ENCODE measurements around the gene VTI1A.

Gene VTI1A

GRCh38 chr10:112679392-112679791 lies 232.4 kb downstream of the VTI1A start:
- no peaks in the 10 kb centered on the region for H3K9me3 Mint-ChIP-seq
- H3K4me1 Mint-ChIP-seq (ENCODE audit: low read depth) = no peaks in the 10 kb centered on the region

GRCh38 chr10:112680586-112680985 lies 233.6 kb downstream of the VTI1A start:
- H3K4me1 Mint-ChIP-seq (ENCODE audit: low read depth) = no peaks in the 10 kb centered on the region
- no peak overlapping the region for H3K27ac Mint-ChIP-seq

More at GRCh38 chr10:112679392-112679791, 232.4 kb downstream of the VTI1A start:
- Mint-ChIP-seq H3K27me3 (ENCODE audit: low read depth) (no peaks in the 10 kb centered on the region), H3K27ac (no peak overlapping the region), H3K36me3 (ENCODE audit: low read depth) (no peaks in the 10 kb centered on the region), H3K4me3 (no peak overlapping the region)

GRCh38 chr10:112687647-112688046 lies 240.6 kb downstream of the VTI1A start:
- Mint-ChIP-seq H3K36me3 (ENCODE audit: low read depth) (peaks cover 1% of the 10 kb centered on the region), H3K4me3 (no peak overlapping the region), H3K27ac (no peak overlapping the region), H3K4me1 (ENCODE audit: low read depth) (no peaks in the 10 kb centered on the region), H3K27me3 (ENCODE audit: low read depth) (no peaks in the 10 kb centered on the region), H3K9me3 (no peaks in the 10 kb centered on the region)

More at GRCh38 chr10:112680586-112680985, 233.6 kb downstream of the VTI1A start:
- Mint-ChIP-seq H3K4me3 (no peak overlapping the region), H3K27me3 (ENCODE audit: low read depth) (no peaks in the 10 kb centered on the region), H3K9me3 (no peaks in the 10 kb centered on the region), H3K36me3 (ENCODE audit: low read depth) (no peaks in the 10 kb centered on the region)

- no peaks in the 10 kb centered on the region for H3K4me1 Mint-ChIP-seq (ENCODE audit: low read depth)
- no peak overlapping the region for H3K4me3 Mint-ChIP-seq
- no peaks in the 10 kb centered on the region for H3K27me3 Mint-ChIP-seq (ENCODE audit: low read depth)
- H3K9me3 Mint-ChIP-seq = no peaks in the 10 kb centered on the region
- no peak overlapping the region for H3K27ac Mint-ChIP-seq
- H3K36me3 Mint-ChIP-seq (ENCODE audit: low read depth) = peaks cover 1% of the 10 kb centered on the region
Observed at GRCh38 chr10:112689327-112690072, 242.5 kb downstream of the VTI1A start.

- H3K27me3 Mint-ChIP-seq (ENCODE audit: low read depth) = no peaks in the 10 kb centered on the region
- no peaks in the 10 kb centered on the region for H3K9me3 Mint-ChIP-seq
- no peak overlapping the region for H3K4me3 Mint-ChIP-seq
- no peaks in the 10 kb centered on the region for H3K4me1 Mint-ChIP-seq (ENCODE audit: low read depth)
- no peaks in the 10 kb centered on the region for H3K36me3 Mint-ChIP-seq (ENCODE audit: low read depth)
- no peak overlapping the region for H3K27ac Mint-ChIP-seq
Observed at GRCh38 chr10:112695539-112695938, 248.5 kb downstream of the VTI1A start.

- H3K27me3 Mint-ChIP-seq (ENCODE audit: low read depth) = no peaks in the 10 kb centered on the region
- no peak overlapping the region for H3K27ac Mint-ChIP-seq
- no peaks in the 10 kb centered on the region for H3K4me1 Mint-ChIP-seq (ENCODE audit: low read depth)
- peaks cover under 1% of the 10 kb centered on the region for H3K36me3 Mint-ChIP-seq (ENCODE audit: low read depth)
- H3K4me3 Mint-ChIP-seq = no peak overlapping the region
- H3K9me3 Mint-ChIP-seq = no peaks in the 10 kb centered on the region
Observed at GRCh38 chr10:112696592-112696991, 249.6 kb downstream of the VTI1A start.

- no peak overlapping the region for H3K4me3 Mint-ChIP-seq
- H3K36me3 Mint-ChIP-seq (ENCODE audit: low read depth) = peaks cover 3% of the 10 kb centered on the region
- H3K27me3 Mint-ChIP-seq (ENCODE audit: low read depth) = no peaks in the 10 kb centered on the region
- no peaks in the 10 kb centered on the region for H3K4me1 Mint-ChIP-seq (ENCODE audit: low read depth)
- no peak overlapping the region for H3K27ac Mint-ChIP-seq
- H3K9me3 Mint-ChIP-seq = no peaks in the 10 kb centered on the region
Observed at GRCh38 chr10:112698133-112698817, 251.3 kb downstream of the VTI1A start.

- Mint-ChIP-seq H3K4me1 (ENCODE audit: low read depth) (no peaks in the 10 kb centered on the region), H3K27me3 (ENCODE audit: low read depth) (no peaks in the 10 kb centered on the region), H3K27ac (no peak overlapping the region), H3K9me3 (no peaks in the 10 kb centered on the region), H3K36me3 (ENCODE audit: low read depth) (peaks cover 3% of the 10 kb centered on the region), H3K4me3 (no peak overlapping the region)
Observed at GRCh38 chr10:112698818-112699164, 251.8 kb downstream of the VTI1A start.

- H3K4me3 Mint-ChIP-seq = no peak overlapping the region
- H3K27ac Mint-ChIP-seq = no peak overlapping the region
- H3K36me3 Mint-ChIP-seq (ENCODE audit: low read depth) = peaks cover 3% of the 10 kb centered on the region
- no peaks in the 10 kb centered on the region for H3K9me3 Mint-ChIP-seq
- no peaks in the 10 kb centered on the region for H3K4me1 Mint-ChIP-seq (ENCODE audit: low read depth)
- no peaks in the 10 kb centered on the region for H3K27me3 Mint-ChIP-seq (ENCODE audit: low read depth)
Observed at GRCh38 chr10:112700215-112700671, 253.2 kb downstream of the VTI1A start.

- Mint-ChIP-seq H3K4me1 (ENCODE audit: low read depth) (no peaks in the 10 kb centered on the region), H3K9me3 (no peaks in the 10 kb centered on the region), H3K4me3 (no peak overlapping the region), H3K27ac (no peak overlapping the region), H3K36me3 (ENCODE audit: low read depth) (peaks cover 3% of the 10 kb centered on the region), H3K27me3 (ENCODE audit: low read depth) (no peaks in the 10 kb centered on the region)
Observed at GRCh38 chr10:112701211-112701877, 254.3 kb downstream of the VTI1A start.

- Mint-ChIP-seq H3K9me3 (no peaks in the 10 kb centered on the region), H3K27me3 (ENCODE audit: low read depth) (no peaks in the 10 kb centered on the region), H3K36me3 (ENCODE audit: low read depth) (peaks cover 3% of the 10 kb centered on the region), H3K27ac (no peak overlapping the region), H3K4me3 (no peak overlapping the region), H3K4me1 (ENCODE audit: low read depth) (no peaks in the 10 kb centered on the region)
Observed at GRCh38 chr10:112701878-112702255, 254.9 kb downstream of the VTI1A start.

GRCh38 chr10:112706577-112706976 lies 259.6 kb downstream of the VTI1A start:
- H3K9me3 Mint-ChIP-seq = no peaks in the 10 kb centered on the region
- H3K36me3 Mint-ChIP-seq (ENCODE audit: low read depth) = peaks cover 5% of the 10 kb centered on the region
- H3K27ac Mint-ChIP-seq = no peak overlapping the region
- no peak overlapping the region for H3K4me3 Mint-ChIP-seq
- H3K4me1 Mint-ChIP-seq (ENCODE audit: low read depth) = no peaks in the 10 kb centered on the region
- H3K27me3 Mint-ChIP-seq (ENCODE audit: low read depth) = no peaks in the 10 kb centered on the region

GRCh38 chr10:112708461-112708860 lies 261.4 kb downstream of the VTI1A start:
- H3K4me3 Mint-ChIP-seq = no peak overlapping the region
- H3K27ac Mint-ChIP-seq = no peak overlapping the region
- peaks cover 2% of the 10 kb centered on the region for H3K36me3 Mint-ChIP-seq (ENCODE audit: low read depth)
- no peaks in the 10 kb centered on the region for H3K27me3 Mint-ChIP-seq (ENCODE audit: low read depth)
- no peaks in the 10 kb centered on the region for H3K9me3 Mint-ChIP-seq
- no peaks in the 10 kb centered on the region for H3K4me1 Mint-ChIP-seq (ENCODE audit: low read depth)

- H3K36me3 Mint-ChIP-seq (ENCODE audit: low read depth) = peaks cover 5% of the 10 kb centered on the region
- no peaks in the 10 kb centered on the region for H3K9me3 Mint-ChIP-seq
- H3K4me3 Mint-ChIP-seq = no peak overlapping the region
- H3K4me1 Mint-ChIP-seq (ENCODE audit: low read depth) = no peaks in the 10 kb centered on the region
- H3K27me3 Mint-ChIP-seq (ENCODE audit: low read depth) = no peaks in the 10 kb centered on the region
- no peak overlapping the region for H3K27ac Mint-ChIP-seq
Observed at GRCh38 chr10:112710528-112710927, 263.5 kb downstream of the VTI1A start.

GRCh38 chr10:112711366-112711765 lies 264.4 kb downstream of the VTI1A start:
- H3K4me3 Mint-ChIP-seq = no peak overlapping the region
- no peak overlapping the region for H3K27ac Mint-ChIP-seq
- no peaks in the 10 kb centered on the region for H3K27me3 Mint-ChIP-seq (ENCODE audit: low read depth)
- no peaks in the 10 kb centered on the region for H3K9me3 Mint-ChIP-seq
- no peaks in the 10 kb centered on the region for H3K4me1 Mint-ChIP-seq (ENCODE audit: low read depth)
- peaks cover 11% of the 10 kb centered on the region for H3K36me3 Mint-ChIP-seq (ENCODE audit: low read depth)

All from T-helper 1 cell treated with Interleukin-12 subunit alpha and Interleukin-12 subunit beta and Interleukin-4 antibody, amounts not matched to agents 30 μg/mL and 1 μg/mL, for 36 hours (primary cell).